ENCODE measurements around the gene SNX14.

The SNX14 gene

GRCh38 chr6:85464722-85465150, 128.9 kb downstream of the SNX14 start:
- Histone ChIP-seq H3K27me3 (no peaks in the 10 kb centered on the region), H3K9me3 (no peaks in the 10 kb centered on the region), H3K4me3 (no peak overlapping the region), H3K36me3 (peaks cover 0 to 6% (median 5%) of the 10 kb centered on the region in 3 donors), H3K4me1 (peaks cover 0 to 86% (median 58%) of the 10 kb centered on the region in 4 donors), H3K27ac (peak overlapping the region; percentile 66 to 76)
- no peak for DNase-seq
- no peak for TF ChIP-seq CTCF (IDR thresholded peaks at IDR 0.05)
- intact Hi-C loops (cut with DNase I; ENCODE audit: low total_unique reads) = no loop called here

- H3K4me1 ChIP-seq = peaks cover 0 to 86% (median 61%) of the 10 kb centered on the region in 4 donors
- no peaks in the 10 kb centered on the region for H3K27me3 ChIP-seq
- no peaks in the 10 kb centered on the region for H3K9me3 ChIP-seq
- H3K4me3 ChIP-seq = no peak overlapping the region
- H3K36me3 ChIP-seq = peaks cover 0 to 6% (median 5%) of the 10 kb centered on the region in 3 donors
- intact Hi-C loops (cut with DNase I; ENCODE audit: low total_unique reads) = no loop called here
- DNase-seq = peak; percentile 54 to 78
- no peak for TF ChIP-seq CTCF (IDR thresholded peaks at IDR 0.05)
- H3K27ac ChIP-seq = peak overlapping the region; percentile 66 to 76
Measured at GRCh38 chr6:85464260-85464644, 129.4 kb downstream of the SNX14 start.

- peaks cover 0 to 86% (median 62%) of the 10 kb centered on the region in 4 donors for H3K4me1 ChIP-seq
- no peak for TF ChIP-seq CTCF (IDR thresholded peaks at IDR 0.05)
- H3K9me3 ChIP-seq = no peaks in the 10 kb centered on the region
- H3K4me3 ChIP-seq = no peak overlapping the region
- DNase-seq = no peak
- peak overlapping the region; percentile 66 to 71 for H3K27ac ChIP-seq
- intact Hi-C loops (cut with DNase I; ENCODE audit: low total_unique reads) = no loop called here
- H3K36me3 ChIP-seq = peaks cover 0 to 6% (median 5%) of the 10 kb centered on the region in 3 donors
- no peaks in the 10 kb centered on the region for H3K27me3 ChIP-seq
Measured at GRCh38 chr6:85463621-85464259, 129.9 kb downstream of the SNX14 start.

GRCh38 chr6:85462673-85463072, 131.0 kb downstream of the SNX14 start:
- no peak for DNase-seq
- Histone ChIP-seq H3K4me3 (no peak overlapping the region), H3K27me3 (no peaks in the 10 kb centered on the region), H3K36me3 (peaks cover 0 to 6% (median 5%) of the 10 kb centered on the region in 3 donors), H3K9me3 (no peaks in the 10 kb centered on the region), H3K27ac (peak overlapping the region; percentile 66 to 71), H3K4me1 (peaks cover 0 to 87% (median 70%) of the 10 kb centered on the region in 4 donors)
- intact Hi-C loops (cut with DNase I; ENCODE audit: low total_unique reads) = no loop called here
- no peak for TF ChIP-seq CTCF (IDR thresholded peaks at IDR 0.05)

- intact Hi-C loops (cut with DNase I; ENCODE audit: low total_unique reads) = no loop called here
Measured at GRCh38 chr6:85461798-85462170, 131.9 kb downstream of the SNX14 start.

More at GRCh38 chr6:85461798-85462170, 131.9 kb downstream of the SNX14 start:
- H3K27ac ChIP-seq = peak overlapping the region; percentile 66 to 71
- no peak for DNase-seq
- H3K9me3 ChIP-seq = no peaks in the 10 kb centered on the region
- no peak overlapping the region for H3K4me3 ChIP-seq
- H3K36me3 ChIP-seq = no peaks in the 10 kb centered on the region
- H3K27me3 ChIP-seq = no peaks in the 10 kb centered on the region
- H3K4me1 ChIP-seq = peaks cover 0 to 95% (median 74%) of the 10 kb centered on the region in 4 donors
- no peak for TF ChIP-seq CTCF (IDR thresholded peaks at IDR 0.05)

All from tibial artery (tissue), 4 donors.